HepG2 (cell line): ENCODE data around the gene ADAD2. TPM values are rescaled to one million over a fixed set of nuclear protein-coding genes. Genes with fewer than 3 reads are reported as not detected.

Experiments
- ATAC-seq: fragments of 200-7000 bp; cut with Tn5 transposase; 3 replicates; pipeline ENCODE4 v1.9.1; 2020; ENCODE audit warnings: mild to moderate bottlenecking, moderate library complexity
- BruUV-seq: library from RNA; stranded (reverse); fragments of 400-500 nt; replicated peaks from 2 replicates; lab custom pipeline; 2021; lab: Mats Ljungman, UMichigan
- CTCF ChIA-PET: fragments of 300-600 bp; formaldehyde crosslinking; extraction: SDS; loops from one replicate; lab custom pipeline; 2021; ENCODE audit warnings: low total read pairs, inconsistent platforms, low intra/inter-chr PET ratio; lab: Yijun Ruan, JAX
- POLR2A ChIA-PET: fragments of 350-600 bp; sonication (Branson Sonifier 250); formaldehyde crosslinking; loops from one replicate; lab custom pipeline; 2020; ENCODE audit warnings: antibody characterized with exemption, inconsistent platforms; lab: Yijun Ruan, JAX
- DNase-seq: peaks from one replicate; pipeline ENCODE4 v3.0.0-alpha.2; 2015; ENCODE audit warnings: low spot score
- FAIRE-seq: peaks from 3 replicates; lab custom pipeline; 2011; peaks lifted over from hg19 to GRCh38; lab: Jason Lieb, UNC
- H2AFZ ChIP-seq: one replicate; pipeline ENCODE4 v1.6.1; 2011; ENCODE audit warnings: low read length, inconsistent platforms
- H3K27ac ChIP-seq: fragments of 300-600 bp; 3 replicates; pipeline ENCODE4 v1.8.0; 2011; ENCODE audit warnings: mixed run types, mild to moderate bottlenecking, mixed read lengths, low read length, inconsistent platforms; ENCODE audit not compliant: insufficient read depth; ENCODE audit errors: extremely low read length
- H3K27me3 ChIP-seq, 2 experiments: fragments of 200-600 bp in 1 of 2; 2 replicates in 1 of 2; 3 replicates in 1 of 2; pipeline versions ENCODE4 v1.6.0 to v1.8.0; 2011; ENCODE audit warnings: low read length in 2 of 2, mild to moderate bottlenecking in 2 of 2, moderate library complexity in 2 of 2, inconsistent platforms in 1 of 2; ENCODE audit not compliant: insufficient read depth in 2 of 2, control insufficient read depth in 1 of 2
- H3K36me3 ChIP-seq, 2 experiments: fragments of 200-600 bp in 1 of 2; replicated peaks in 1 of 2; 2 replicates in 1 of 2; 3 replicates in 1 of 2; pipeline versions ENCODE4 v1.5.1 to v1.8.0; 2011; ENCODE audit warnings: low read length in 2 of 2, inconsistent platforms in 1 of 2; ENCODE audit not compliant: insufficient read depth in 2 of 2, control insufficient read depth in 1 of 2
- H3K4me1 ChIP-seq: 2 replicates; pipeline ENCODE4 v1.5.1; 2012; ENCODE audit warnings: low read length, inconsistent platforms; ENCODE audit not compliant: insufficient read depth
- H3K4me2 ChIP-seq: 2 replicates; pipeline ENCODE4 v1.6.0; 2011; ENCODE audit warnings: low read depth, low read length, inconsistent platforms
- H3K4me3 ChIP-seq, 3 experiments: fragments of 200-600 bp in 1 of 3; sonication (generic), shearing (Covaris generic) in 1 of 3; replicated peaks in 1 of 3; 2 replicates each; pipeline ENCODE4 v1.5.1; 2011 to 2016; ENCODE audit warnings: low read length in 3 of 3, inconsistent platforms in 2 of 3, low read depth in 2 of 3, mild to moderate bottlenecking in 2 of 3, control low read depth in 1 of 3, mixed read lengths in 1 of 3; ENCODE audit not compliant: insufficient read depth in 1 of 3
- H3K79me2 ChIP-seq: one replicate; pipeline ENCODE4 v1.6.1; 2011; ENCODE audit warnings: low read length, inconsistent platforms; ENCODE audit not compliant: insufficient read depth
- H3K9ac ChIP-seq: 2 replicates; pipeline ENCODE4 v1.6.0; 2011; ENCODE audit warnings: mild to moderate bottlenecking, low read depth, low read length, inconsistent platforms; ENCODE audit not compliant: insufficient read depth
- H3K9me3 ChIP-seq: 2 replicates; pipeline ENCODE4 v1.5.1; 2012; ENCODE audit warnings: mild to moderate bottlenecking, low read length
- H4K20me1 ChIP-seq: 2 replicates; pipeline ENCODE4 v1.6.0; 2011; ENCODE audit warnings: inconsistent platforms, mild to moderate bottlenecking, low read length, moderate library complexity; ENCODE audit not compliant: insufficient read depth
- ARID2 ChIP-seq: sonication (generic); formaldehyde crosslinking; IDR thresholded peaks from 2 replicates; pipeline ENCODE4 v1.8.1; 2022; ENCODE audit warnings: mild to moderate bottlenecking, missing genetic modification reagents, borderline replicate concordance
- EHMT2 ChIP-seq: fragments of 200-600 bp; sonication (generic); IDR thresholded peaks from 2 replicates; pipeline ENCODE4 v1.7.0; 2017; ENCODE audit warnings: antibody characterized with exemption, low read depth, low read length, borderline replicate concordance
- HMG20B ChIP-seq: conservative IDR thresholded peaks from 2 replicates; pipeline ENCODE4 v1.6.1; 2016; ENCODE audit warnings: missing genetic modification reagents, missing compliant biosample characterization
- POLR2A ChIP-seq, 2 experiments: IDR thresholded peaks; 2 replicates each; pipeline ENCODE4 v1.6.1; 2011; ENCODE audit warnings: low read depth in 2 of 2, low read length in 2 of 2, mild to moderate bottlenecking in 1 of 2, moderate library complexity in 1 of 2; ENCODE audit not compliant: insufficient read depth in 1 of 2
- TARDBP ChIP-seq: sonication (generic); formaldehyde crosslinking; IDR thresholded peaks from 2 replicates; pipeline ENCODE4 v1.8.0; 2022; ENCODE audit warnings: mild to moderate bottlenecking, missing genetic modification reagents
- ZNF572 ChIP-seq: sonication (generic); formaldehyde crosslinking; IDR thresholded peaks from 2 replicates; pipeline ENCODE4 v1.5.1; 2020; ENCODE audit warnings: mild to moderate bottlenecking, missing genetic modification reagents
- ZNF670 ChIP-seq: sonication (generic); formaldehyde crosslinking; IDR thresholded peaks from 2 replicates; pipeline ENCODE4 v1.8.0; 2022; ENCODE audit warnings: mild to moderate bottlenecking, missing genetic modification reagents, borderline replicate concordance
- ZNF879 ChIP-seq: sonication (generic); formaldehyde crosslinking; IDR thresholded peaks from 2 replicates; pipeline ENCODE4 v1.8.1; 2023; ENCODE audit warnings: missing genetic modification reagents
- ZSCAN20 ChIP-seq: sonication (generic); formaldehyde crosslinking; IDR thresholded peaks from 2 replicates; pipeline ENCODE4 v1.4.0; 2020; ENCODE audit warnings: missing genetic modification reagents, mild to moderate bottlenecking, borderline replicate concordance
- WGBS: methylation state at CpG from one replicate; pipeline ENCODE4 v1.1.6; 2017; ENCODE audit warnings: low lambda C conversion rate; 5-methylcytosine and 5-hydroxymethylcytosine counted together
- in situ Hi-C: cut with HindIII; loops from 2 replicates; pipeline ENCODE4 v1.10.0; 2017; ENCODE audit warnings: low pct_unique_long_range_greater_than_20kb; ENCODE audit not compliant: extremely low pct_ligation_motif_present
- intact Hi-C: fragments of 100-400 bp; cut with micrococcal nuclease; formaldehyde crosslinking; loops from one replicate; pipeline ENCODE4 v1.10.0; 2022; ENCODE audit not compliant: unreplicated experiment
- polyA plus RNA-seq, 8 experiments: library from polyadenylated mRNA; depleted of rRNA in 3 of 8; stranded (reverse) in 7 of 8; unstranded in 1 of 8; fragments of >200 nt; fragmentation: Illumina TruSeq in 4 of 8; extraction: Trizol in 4 of 8; gene quantifications; 2 replicates each; pipeline versions ENCODE4 v1.2.1 to v1.2.3, GENCODE V29; 2011 to 2016; ENCODE audit warnings: low read depth in 4 of 8, missing spikeins in 1 of 8, mixed read lengths in 1 of 8; ENCODE audit not compliant: insufficient read depth in 1 of 8
- total RNA-seq, 5 experiments: library from RNA; depleted of rRNA; stranded (reverse); fragments of >200 nt; fragmentation: Illumina TruSeq; extraction: Trizol; gene quantifications; 2 replicates each; pipeline ENCODE4 v1.2.3, GENCODE V29; 2016; ENCODE audit warnings: low read depth in 1 of 5
- TF ChIP-seq, protein P1 (sequence below): sonication (generic); formaldehyde crosslinking; IDR thresholded peaks from 2 replicates; pipeline ENCODE4 v1.4.0; 2020; ENCODE audit warnings: missing genetic modification reagents, borderline replicate concordance

The ADAD2 gene
- total and polyA plus RNA-seq, 2 of the 13 experiments (the other 11 are each of a cell fraction or from before 2014, with no cell fraction given), result not detected

DNA sequence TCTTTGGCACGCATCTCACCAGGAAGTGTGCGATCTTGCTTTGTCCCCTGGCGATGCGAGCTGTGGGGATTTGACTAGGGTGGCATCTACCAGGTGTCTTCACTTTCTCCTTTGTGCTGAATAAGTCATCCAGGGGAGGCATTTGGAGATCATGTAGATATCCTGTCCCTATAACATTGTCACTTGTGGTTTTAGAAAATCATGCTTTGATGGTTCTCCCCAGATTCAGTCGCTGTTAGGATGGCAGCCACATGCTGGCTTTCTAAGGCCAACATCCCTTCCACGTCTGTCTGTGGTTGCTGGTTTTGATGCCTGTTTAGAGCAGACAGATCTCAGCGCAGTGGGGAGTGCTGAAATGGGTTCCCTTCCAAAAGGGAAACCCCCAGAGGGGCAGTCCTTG is 2.5 kb downstream of the ADAD2 start:
- DNase-seq, result no peak
- Histone ChIP-seq H4K20me1 (no peaks in the 10 kb centered on the region), H3K4me3 (no peak overlapping the region), H3K9ac (no peak overlapping the region), H3K9me3 (no peaks in the 10 kb centered on the region), H3K36me3 (no peaks in the 10 kb centered on the region), H3K79me2 (no peaks in the 10 kb centered on the region), H3K4me1 (no peaks in the 10 kb centered on the region), H2AFZ (no peak overlapping the region), H3K4me2 (no peak overlapping the region), H3K27me3 (peaks cover 22 to 58% of the 10 kb centered on the region in 2 experiments; a peak in 3 of 5 replicates), H3K27ac (no peak overlapping the region)
- CTCF ChIA-PET, result no interaction called here
- in situ Hi-C loops, result loop anchor here (25.0 kb wide), 1 partner anchor 231 kb away; the partner anchor contains the start of genes NECAB2 and OSGIN1
- no TSS peak for BruUV-seq
- TF ChIP-seq, protein P1, sequence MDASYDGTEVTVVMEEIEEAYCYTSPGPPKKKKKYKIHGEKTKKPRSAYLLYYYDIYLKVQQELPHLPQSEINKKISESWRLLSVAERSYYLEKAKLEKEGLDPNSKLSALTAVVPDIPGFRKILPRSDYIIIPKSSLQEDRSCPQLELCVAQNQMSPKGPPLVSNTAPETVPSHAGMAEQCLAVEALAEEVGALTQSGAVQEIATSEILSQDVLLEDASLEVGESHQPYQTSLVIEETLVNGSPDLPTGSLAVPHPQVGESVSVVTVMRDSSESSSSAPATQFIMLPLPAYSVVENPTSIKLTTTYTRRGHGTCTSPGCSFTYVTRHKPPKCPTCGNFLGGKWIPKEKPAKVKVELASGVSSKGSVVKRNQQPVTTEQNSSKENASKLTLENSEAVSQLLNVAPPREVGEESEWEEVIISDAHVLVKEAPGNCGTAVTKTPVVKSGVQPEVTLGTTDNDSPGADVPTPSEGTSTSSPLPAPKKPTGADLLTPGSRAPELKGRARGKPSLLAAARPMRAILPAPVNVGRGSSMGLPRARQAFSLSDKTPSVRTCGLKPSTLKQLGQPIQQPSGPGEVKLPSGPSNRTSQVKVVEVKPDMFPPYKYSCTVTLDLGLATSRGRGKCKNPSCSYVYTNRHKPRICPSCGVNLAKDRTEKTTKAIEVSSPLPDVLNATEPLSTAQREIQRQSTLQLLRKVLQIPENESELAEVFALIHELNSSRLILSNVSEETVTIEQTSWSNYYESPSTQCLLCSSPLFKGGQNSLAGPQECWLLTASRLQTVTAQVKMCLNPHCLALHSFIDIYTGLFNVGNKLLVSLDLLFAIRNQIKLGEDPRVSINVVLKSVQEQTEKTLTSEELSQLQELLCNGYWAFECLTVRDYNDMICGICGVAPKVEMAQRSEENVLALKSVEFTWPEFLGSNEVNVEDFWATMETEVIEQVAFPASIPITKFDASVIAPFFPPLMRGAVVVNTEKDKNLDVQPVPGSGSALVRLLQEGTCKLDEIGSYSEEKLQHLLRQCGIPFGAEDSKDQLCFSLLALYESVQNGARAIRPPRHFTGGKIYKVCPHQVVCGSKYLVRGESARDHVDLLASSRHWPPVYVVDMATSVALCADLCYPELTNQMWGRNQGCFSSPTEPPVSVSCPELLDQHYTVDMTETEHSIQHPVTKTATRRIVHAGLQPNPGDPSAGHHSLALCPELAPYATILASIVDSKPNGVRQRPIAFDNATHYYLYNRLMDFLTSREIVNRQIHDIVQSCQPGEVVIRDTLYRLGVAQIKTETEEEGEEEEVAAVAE (CRISPR knock-in tag), result no peak
- TF ChIP-seq ZSCAN20, result no peak
- WGBS, result 50% methylated on average over 7 of the region's 7 CpGs
- ATAC-seq, result no peak
- intact Hi-C loops, result no loop called here
- POLR2A ChIA-PET, result no interaction called here
- FAIRE-seq, result no peak

DNA sequence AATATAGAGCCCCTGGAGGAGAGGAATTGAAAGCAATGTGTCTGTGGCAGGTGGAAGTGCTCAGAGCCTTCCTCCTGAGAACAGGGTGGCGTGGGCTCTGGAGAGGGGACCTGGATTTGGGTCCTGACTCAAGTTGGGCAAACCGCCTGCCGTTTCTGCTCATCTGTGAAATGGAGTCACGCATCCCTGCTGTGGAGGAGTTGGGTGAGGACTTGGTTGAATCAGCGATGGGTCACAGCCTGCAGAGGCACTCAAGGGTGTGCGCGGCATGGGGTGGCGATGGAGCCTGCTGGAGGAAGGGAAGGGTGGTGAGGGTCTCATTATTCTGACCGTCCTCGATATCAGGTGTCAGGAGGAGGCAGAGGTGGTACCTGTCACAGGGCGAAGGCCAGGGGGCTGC is 3.1 kb downstream of the ADAD2 start:
- no peak overlapping the region for H2AFZ ChIP-seq
- intact Hi-C loops (no loop called here), in situ Hi-C loops (loop anchor here (25.0 kb wide), 1 partner anchor 232 kb away; the partner anchor contains the start of genes NECAB2 and OSGIN1)
- no peak overlapping the region for H3K9ac ChIP-seq
- H3K36me3 ChIP-seq, result no peaks in the 10 kb centered on the region
- ChIA-PET POLR2A (no interaction called here), CTCF (no interaction called here)
- H3K27me3 ChIP-seq, result peaks cover 23 to 63% of the 10 kb centered on the region in 2 experiments; a peak in 3 of 5 replicates
- no peak overlapping the region for H3K4me2 ChIP-seq
- DNase-seq, result no peak
- H3K4me1 ChIP-seq, result no peaks in the 10 kb centered on the region
- ATAC-seq, result no peak
- FAIRE-seq, result no peak
- 73% methylated on average over 11 of the region's 11 CpGs for WGBS
- H3K79me2 ChIP-seq, result no peaks in the 10 kb centered on the region
- H3K4me3 ChIP-seq, result no peak overlapping the region
- H3K9me3 ChIP-seq, result no peaks in the 10 kb centered on the region
- no peak overlapping the region for H3K27ac ChIP-seq
- BruUV-seq, result no TSS peak
- no peaks in the 10 kb centered on the region for H4K20me1 ChIP-seq
- TF ChIP-seq ZNF879 (CRISPR knock-in tag), result no peak
- no peak for TF ChIP-seq ZNF670 (CRISPR knock-in tag)
- no peak for TF ChIP-seq POLR2A (IDR thresholded peaks at IDR 0.05; ENCODE audit: insufficient read depth in 1 of 2, low read depth in 2 of 2, low read length in 2 of 2)
- TF ChIP-seq ARID2, result no peak
- no peak for TF ChIP-seq TARDBP (CRISPR knock-in tag)
- no peak for TF ChIP-seq EHMT2
- no peak for TF ChIP-seq ZNF572
- no peak for TF ChIP-seq HMG20B (CRISPR knock-in tag)
